ENCODE results near the gene LRP8.

DNA sequence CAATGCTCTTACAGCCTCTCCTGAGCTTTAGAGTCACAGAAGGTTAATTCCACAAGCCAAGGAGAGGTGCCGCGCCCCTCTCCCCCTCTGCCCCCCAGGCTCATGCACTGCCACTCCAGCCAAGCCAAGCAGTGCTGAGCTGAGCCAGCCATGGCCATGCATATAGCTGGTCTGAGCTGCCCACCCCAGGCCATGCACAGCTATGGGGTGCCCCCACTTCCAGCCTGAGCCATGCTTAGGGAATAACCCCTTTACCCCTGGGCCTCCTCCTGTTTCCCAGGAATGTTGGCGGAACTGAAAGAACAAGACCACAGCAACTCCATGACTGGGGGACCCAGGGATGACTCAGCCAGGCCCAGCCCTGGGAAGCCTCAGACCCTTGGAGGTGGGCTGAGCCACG lies 55.5 kb downstream of the LRP8 start:
- TF ChIP-seq, protein P1, sequence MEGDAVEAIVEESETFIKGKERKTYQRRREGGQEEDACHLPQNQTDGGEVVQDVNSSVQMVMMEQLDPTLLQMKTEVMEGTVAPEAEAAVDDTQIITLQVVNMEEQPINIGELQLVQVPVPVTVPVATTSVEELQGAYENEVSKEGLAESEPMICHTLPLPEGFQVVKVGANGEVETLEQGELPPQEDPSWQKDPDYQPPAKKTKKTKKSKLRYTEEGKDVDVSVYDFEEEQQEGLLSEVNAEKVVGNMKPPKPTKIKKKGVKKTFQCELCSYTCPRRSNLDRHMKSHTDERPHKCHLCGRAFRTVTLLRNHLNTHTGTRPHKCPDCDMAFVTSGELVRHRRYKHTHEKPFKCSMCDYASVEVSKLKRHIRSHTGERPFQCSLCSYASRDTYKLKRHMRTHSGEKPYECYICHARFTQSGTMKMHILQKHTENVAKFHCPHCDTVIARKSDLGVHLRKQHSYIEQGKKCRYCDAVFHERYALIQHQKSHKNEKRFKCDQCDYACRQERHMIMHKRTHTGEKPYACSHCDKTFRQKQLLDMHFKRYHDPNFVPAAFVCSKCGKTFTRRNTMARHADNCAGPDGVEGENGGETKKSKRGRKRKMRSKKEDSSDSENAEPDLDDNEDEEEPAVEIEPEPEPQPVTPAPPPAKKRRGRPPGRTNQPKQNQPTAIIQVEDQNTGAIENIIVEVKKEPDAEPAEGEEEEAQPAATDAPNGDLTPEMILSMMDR (IDR thresholded peaks at IDR 0.05; ENCODE audit: insufficient read depth, low read length, poor library complexity, severe bottlenecking) = no peak
- TF ChIP-seq EZH2phosphoT487 (conservative IDR thresholded peaks at IDR 0.05; ENCODE audit: low read length) = no peak

Data from SU-DHL-6 (cell line).